Endothelial cell of umbilical vein (primary cell): ENCODE data around the gene AGPS.

Source experiments
- EZH2 ChIP-seq: IDR thresholded peaks from 2 replicates; pipeline ENCODE4 v1.6.1; 2012; ENCODE audit warnings: borderline replicate concordance, low read depth, mild to moderate bottlenecking, moderate library complexity, low read length, inconsistent platforms; ENCODE audit not compliant: severe bottlenecking
- FOS ChIP-seq: IDR thresholded peaks from 2 replicates; pipeline ENCODE4 v1.6.1; 2011; ENCODE audit warnings: mild to moderate bottlenecking, low read length, moderate library complexity, borderline replicate concordance; ENCODE audit not compliant: insufficient read depth
- GATA2 ChIP-seq: IDR thresholded peaks from 2 replicates; pipeline ENCODE4 v1.7.0; 2011; ENCODE audit warnings: low read depth, mild to moderate bottlenecking, moderate library complexity, mixed read lengths, low read length; ENCODE audit not compliant: insufficient read length, insufficient read depth
- JUN ChIP-seq: IDR thresholded peaks from 2 replicates; pipeline ENCODE4 v1.6.1; 2011; ENCODE audit warnings: borderline replicate concordance, low read depth; ENCODE audit not compliant: insufficient read length, insufficient read depth
- MYC ChIP-seq: IDR thresholded peaks from one replicate; pipeline ENCODE4 v1.6.1; 2011; ENCODE audit warnings: mild to moderate bottlenecking, low read depth, low read length
- POLR2A ChIP-seq: IDR thresholded peaks from 2 replicates; pipeline ENCODE4 v1.6.1; 2012; ENCODE audit warnings: low read depth, mild to moderate bottlenecking, control low read depth, low read length
- POLR2AphosphoS5 ChIP-seq: IDR thresholded peaks from 2 replicates; pipeline ENCODE4 v1.6.1; 2012; ENCODE audit warnings: low read depth, mild to moderate bottlenecking, control low read depth, low read length, moderate library complexity; ENCODE audit not compliant: insufficient read depth
- TF ChIP-seq, protein P1 (sequence below), 2 donors: IDR thresholded peaks; 1 replicate in 1 of 2; 2 replicates in 1 of 2; pipeline ENCODE4 v1.5.1; 2011; ENCODE audit warnings: low read length in 2 of 2, mild to moderate bottlenecking in 2 of 2, moderate library complexity in 2 of 2, control low read depth in 1 of 2, inconsistent platforms in 1 of 2, low read depth in 1 of 2; ENCODE audit not compliant: insufficient read depth in 1 of 2; ENCODE audit errors: extremely low read depth in 1 of 2
- TF ChIP-seq, protein P2 (sequence below): IDR thresholded peaks from 2 replicates; pipeline ENCODE4 v1.6.1; 2011; ENCODE audit not compliant: insufficient read depth, insufficient read length

DNA sequence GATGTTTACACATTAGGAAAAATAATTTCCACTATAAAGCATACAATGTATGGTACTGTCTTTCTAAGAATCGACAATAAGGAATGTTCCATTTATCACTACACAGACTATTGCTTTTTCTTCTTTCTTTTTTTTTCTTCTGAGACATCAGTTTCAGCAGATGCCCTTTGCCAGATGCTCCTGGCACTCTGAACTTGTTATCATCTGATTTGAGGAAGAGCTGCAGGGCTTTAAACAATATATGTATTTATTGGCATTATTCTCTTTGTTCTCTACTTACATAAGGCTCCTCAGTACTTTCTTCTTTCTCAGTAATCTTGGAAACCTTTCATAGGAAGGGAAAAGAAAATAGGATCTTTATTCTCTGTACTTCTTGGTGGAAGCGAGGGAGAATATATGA lies 45.0 kb upstream of the AGPS start:
- no peak for TF ChIP-seq POLR2AphosphoS5
- TF ChIP-seq, protein P1, sequence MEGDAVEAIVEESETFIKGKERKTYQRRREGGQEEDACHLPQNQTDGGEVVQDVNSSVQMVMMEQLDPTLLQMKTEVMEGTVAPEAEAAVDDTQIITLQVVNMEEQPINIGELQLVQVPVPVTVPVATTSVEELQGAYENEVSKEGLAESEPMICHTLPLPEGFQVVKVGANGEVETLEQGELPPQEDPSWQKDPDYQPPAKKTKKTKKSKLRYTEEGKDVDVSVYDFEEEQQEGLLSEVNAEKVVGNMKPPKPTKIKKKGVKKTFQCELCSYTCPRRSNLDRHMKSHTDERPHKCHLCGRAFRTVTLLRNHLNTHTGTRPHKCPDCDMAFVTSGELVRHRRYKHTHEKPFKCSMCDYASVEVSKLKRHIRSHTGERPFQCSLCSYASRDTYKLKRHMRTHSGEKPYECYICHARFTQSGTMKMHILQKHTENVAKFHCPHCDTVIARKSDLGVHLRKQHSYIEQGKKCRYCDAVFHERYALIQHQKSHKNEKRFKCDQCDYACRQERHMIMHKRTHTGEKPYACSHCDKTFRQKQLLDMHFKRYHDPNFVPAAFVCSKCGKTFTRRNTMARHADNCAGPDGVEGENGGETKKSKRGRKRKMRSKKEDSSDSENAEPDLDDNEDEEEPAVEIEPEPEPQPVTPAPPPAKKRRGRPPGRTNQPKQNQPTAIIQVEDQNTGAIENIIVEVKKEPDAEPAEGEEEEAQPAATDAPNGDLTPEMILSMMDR (IDR thresholded peaks at IDR 0.05; ENCODE audit: extremely low read depth in 1 of 2, insufficient read depth in 1 of 2, low read depth in 1 of 2, low read length in 2 of 2), result no peak
- TF ChIP-seq POLR2A, result no peak
- no peak for TF ChIP-seq EZH2
- no peak for TF ChIP-seq JUN
- TF ChIP-seq FOS, result no peak
- TF ChIP-seq, protein P2, sequence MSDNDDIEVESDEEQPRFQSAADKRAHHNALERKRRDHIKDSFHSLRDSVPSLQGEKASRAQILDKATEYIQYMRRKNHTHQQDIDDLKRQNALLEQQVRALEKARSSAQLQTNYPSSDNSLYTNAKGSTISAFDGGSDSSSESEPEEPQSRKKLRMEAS, result no peak
- TF ChIP-seq MYC, result no peak
- TF ChIP-seq GATA2, result no peak
